Liver (tissue), 9 donors: Measurements from ENCODE around the gene GSK3B. TPM values are rescaled to one million over a fixed set of nuclear protein-coding genes. Genes with fewer than 3 reads are reported as not detected.

Source experiments
- DNase-seq: peaks from one replicate; pipeline ENCODE4 v3.0.0-alpha.2; 2017; ENCODE audit warnings: low spot score
- H3K27ac ChIP-seq, 2 donors: one replicate each; pipeline ENCODE4 v1.7.0; 2013; ENCODE audit warnings: inconsistent platforms in 2 of 2, low read length in 2 of 2, control low read depth in 1 of 2, low read depth in 1 of 2, mild to moderate bottlenecking in 1 of 2
- H3K27me3 ChIP-seq, 4 donors: one replicate each; pipeline versions ENCODE4 v1.6.1 to v1.7.0; 2013; ENCODE audit warnings: low read length in 3 of 4, inconsistent platforms in 1 of 4, mild to moderate bottlenecking in 1 of 4, moderate library complexity in 1 of 4; ENCODE audit not compliant: control insufficient read depth in 4 of 4, insufficient read depth in 4 of 4
- H3K36me3 ChIP-seq, 4 donors: one replicate each; pipeline versions ENCODE4 v1.6.1 to v1.7.0; 2013; ENCODE audit warnings: low read length in 3 of 4, mild to moderate bottlenecking in 3 of 4, low read depth in 1 of 4, moderate library complexity in 1 of 4; ENCODE audit not compliant: control insufficient read depth in 4 of 4, insufficient read depth in 3 of 4
- H3K4me1 ChIP-seq, 4 donors: one replicate each; pipeline versions ENCODE4 v1.6.1 to v1.7.0; 2013; ENCODE audit warnings: low read length in 3 of 4, mild to moderate bottlenecking in 3 of 4, moderate library complexity in 1 of 4; ENCODE audit not compliant: control insufficient read depth in 4 of 4, insufficient read depth in 4 of 4
- H3K4me3 ChIP-seq, 3 donors: one replicate each; pipeline versions ENCODE4 v1.6.1 to v1.7.0; 2013; ENCODE audit warnings: low read length in 3 of 3, control low read depth in 1 of 3, low read depth in 1 of 3, mild to moderate bottlenecking in 1 of 3
- H3K9ac ChIP-seq, 2 donors: one replicate each; pipeline ENCODE4 v1.7.0; 2013; ENCODE audit warnings: low read length in 2 of 2, mild to moderate bottlenecking in 2 of 2, moderate library complexity in 2 of 2, control low read depth in 1 of 2, low read depth in 1 of 2
- H3K9me3 ChIP-seq, 4 donors: one replicate each; pipeline versions ENCODE4 v1.6.1 to v1.7.0; 2013; ENCODE audit warnings: low read length in 3 of 4; ENCODE audit not compliant: control insufficient read depth in 4 of 4
- ATF3 ChIP-seq: IDR thresholded peaks from 2 replicates; pipeline ENCODE4 v1.6.1; 2016; ENCODE audit warnings: antibody characterized with exemption
- EGR1 ChIP-seq, 2 donors: IDR thresholded peaks; 2 replicates each; pipeline ENCODE4 v1.6.1; 2016 to 2018; ENCODE audit warnings: antibody characterized with exemption in 2 of 2, low read depth in 2 of 2
- FOXA1 ChIP-seq: IDR thresholded peaks from 2 replicates; pipeline ENCODE4 v1.6.1; 2016; ENCODE audit warnings: antibody characterized with exemption
- FOXA2 ChIP-seq: IDR thresholded peaks from 2 replicates; pipeline ENCODE4 v1.6.1; 2016; ENCODE audit warnings: antibody characterized with exemption
- GABPA ChIP-seq, 2 donors: IDR thresholded peaks in 1 of 2; conservative IDR thresholded peaks in 1 of 2; 2 replicates each; pipeline ENCODE4 v1.6.1; 2016; ENCODE audit warnings: antibody characterized with exemption in 2 of 2, mild to moderate bottlenecking in 1 of 2, moderate library complexity in 1 of 2
- HNF4A ChIP-seq, 2 donors: conservative IDR thresholded peaks; 2 replicates each; pipeline ENCODE4 v1.6.1; 2016; ENCODE audit warnings: antibody characterized with exemption in 2 of 2, mild to moderate bottlenecking in 2 of 2
- HNF4G ChIP-seq: IDR thresholded peaks from 2 replicates; pipeline ENCODE4 v1.6.1; 2016; ENCODE audit warnings: antibody characterized with exemption
- JUND ChIP-seq, 2 donors: IDR thresholded peaks; 2 replicates each; pipeline ENCODE4 v1.6.1; 2016; ENCODE audit warnings: antibody characterized with exemption in 2 of 2
- NR2F2 ChIP-seq: IDR thresholded peaks from 2 replicates; pipeline ENCODE4 v1.6.1; 2016; ENCODE audit warnings: antibody characterized with exemption
- RAD21 ChIP-seq, 2 donors: IDR thresholded peaks; 2 replicates each; pipeline ENCODE4 v1.6.1; 2016; ENCODE audit warnings: antibody characterized with exemption in 2 of 2, mild to moderate bottlenecking in 2 of 2
- REST ChIP-seq: IDR thresholded peaks from 2 replicates; pipeline ENCODE4 v1.6.1; 2016; ENCODE audit warnings: antibody characterized with exemption, mild to moderate bottlenecking
- RXRA ChIP-seq, 2 donors: IDR thresholded peaks; 2 replicates each; pipeline ENCODE4 v1.6.1; 2017 to 2018; ENCODE audit warnings: antibody characterized with exemption in 2 of 2, mild to moderate bottlenecking in 1 of 2
- SP1 ChIP-seq: IDR thresholded peaks from 2 replicates; pipeline ENCODE4 v1.6.1; 2018; ENCODE audit warnings: antibody characterized with exemption, mild to moderate bottlenecking
- TAF1 ChIP-seq: conservative IDR thresholded peaks from 2 replicates; pipeline ENCODE4 v1.6.1; 2016; ENCODE audit warnings: antibody characterized with exemption, mild to moderate bottlenecking
- YY1 ChIP-seq: IDR thresholded peaks from 2 replicates; pipeline ENCODE4 v1.6.1; 2016; ENCODE audit warnings: antibody characterized with exemption, mild to moderate bottlenecking
- ZBTB33 ChIP-seq: IDR thresholded peaks from 2 replicates; pipeline ENCODE4 v1.6.1; 2016; ENCODE audit warnings: antibody characterized with exemption
- WGBS: extraction: QIAGEN DNeasy Blood & Tissue Kit; methylation state at CpG from one replicate; pipeline ENCODE4 v1.1.7; 2013; 5-methylcytosine and 5-hydroxymethylcytosine counted together
- polyA plus RNA-seq, 2 donors: library from polyadenylated mRNA; stranded (reverse) in 1 of 2; unstranded in 1 of 2; fragments of 200-250 nt in 1 of 2; fragments of >200 nt in 1 of 2; fragmentation: Nextera tagmentation in 1 of 2; extraction: Ambion mirVana in 1 of 2; gene quantifications; one replicate each; pipeline versions ENCODE4 v1.2.1 to v1.2.3, GENCODE V29; 2013 to 2015
- total RNA-seq, 2 donors: library from RNA; depleted of rRNA; stranded (reverse); fragments of >200 nt; gene quantifications; one replicate each; pipeline ENCODE4 v1.2.3, GENCODE V29; 2014
- TF ChIP-seq, protein P1 (sequence below): IDR thresholded peaks from 2 replicates; pipeline ENCODE4 v1.6.1; 2016; ENCODE audit warnings: antibody characterized with exemption
- TF ChIP-seq, protein P2 (sequence below): fragments of 150-350 bp; IDR thresholded peaks from 2 replicates; pipeline ENCODE4 v1.5.1; 2017; ENCODE audit warnings: improper control_type of control experiment, low read depth, low read length; ENCODE audit not compliant: missing input control
- donor health status: healthy.
- donor health status: healthy.
- donor health status: healthy.
- donor health status: healthy.
- donor health status: healthy.

GSK3B gene
- total and polyA plus RNA-seq, 4 donors = 10.5 to 20.8 (median 18.5) TPM

DNA sequence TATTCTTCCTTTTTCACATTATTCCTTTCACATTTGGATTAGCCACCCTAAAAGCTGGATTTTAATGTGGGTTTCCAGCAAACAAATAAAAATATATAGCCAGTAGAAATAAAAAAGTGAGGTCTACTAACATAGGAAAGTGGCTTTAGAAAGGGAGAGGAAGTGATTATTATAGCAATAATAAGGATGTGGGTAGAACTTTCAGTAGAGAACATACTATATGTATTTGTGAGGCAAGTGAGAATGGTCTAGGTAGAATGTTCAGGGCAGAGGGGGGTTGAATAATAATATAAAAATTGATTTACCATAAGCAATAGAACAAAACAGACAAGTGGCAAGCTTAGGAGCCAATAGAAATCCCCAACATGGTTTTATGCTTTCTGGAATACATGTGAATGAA is 223.7 kb downstream of the GSK3B start:
- Histone ChIP-seq H3K27me3 (no peaks in the 10 kb centered on the region), H3K4me1 (no peaks in the 10 kb centered on the region), H3K36me3 (no peaks in the 10 kb centered on the region), H3K27ac (no peak overlapping the region), H3K9ac (no peak overlapping the region), H3K9me3 (no peaks in the 10 kb centered on the region), H3K4me3 (no peak overlapping the region)
- no peak for TF ChIP-seq FOXA2
- no peak for TF ChIP-seq YY1
- TF ChIP-seq TAF1 = no peak
- TF ChIP-seq REST = no peak
- TF ChIP-seq RAD21 (IDR thresholded peaks at IDR 0.05) = no peak
- no peak for TF ChIP-seq NR2F2
- no peak for TF ChIP-seq ATF3
- no peak for TF ChIP-seq FOXA1
- no peak for TF ChIP-seq EGR1 (IDR thresholded peaks at IDR 0.05; ENCODE audit: low read depth in 2 of 2)
- TF ChIP-seq, protein P1, sequence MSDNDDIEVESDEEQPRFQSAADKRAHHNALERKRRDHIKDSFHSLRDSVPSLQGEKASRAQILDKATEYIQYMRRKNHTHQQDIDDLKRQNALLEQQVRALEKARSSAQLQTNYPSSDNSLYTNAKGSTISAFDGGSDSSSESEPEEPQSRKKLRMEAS = no peak
- TF ChIP-seq HNF4A (conservative IDR thresholded peaks at IDR 0.05) = no peak
- TF ChIP-seq ZBTB33 = no peak
- TF ChIP-seq SP1 = no peak
- TF ChIP-seq, protein P2, sequence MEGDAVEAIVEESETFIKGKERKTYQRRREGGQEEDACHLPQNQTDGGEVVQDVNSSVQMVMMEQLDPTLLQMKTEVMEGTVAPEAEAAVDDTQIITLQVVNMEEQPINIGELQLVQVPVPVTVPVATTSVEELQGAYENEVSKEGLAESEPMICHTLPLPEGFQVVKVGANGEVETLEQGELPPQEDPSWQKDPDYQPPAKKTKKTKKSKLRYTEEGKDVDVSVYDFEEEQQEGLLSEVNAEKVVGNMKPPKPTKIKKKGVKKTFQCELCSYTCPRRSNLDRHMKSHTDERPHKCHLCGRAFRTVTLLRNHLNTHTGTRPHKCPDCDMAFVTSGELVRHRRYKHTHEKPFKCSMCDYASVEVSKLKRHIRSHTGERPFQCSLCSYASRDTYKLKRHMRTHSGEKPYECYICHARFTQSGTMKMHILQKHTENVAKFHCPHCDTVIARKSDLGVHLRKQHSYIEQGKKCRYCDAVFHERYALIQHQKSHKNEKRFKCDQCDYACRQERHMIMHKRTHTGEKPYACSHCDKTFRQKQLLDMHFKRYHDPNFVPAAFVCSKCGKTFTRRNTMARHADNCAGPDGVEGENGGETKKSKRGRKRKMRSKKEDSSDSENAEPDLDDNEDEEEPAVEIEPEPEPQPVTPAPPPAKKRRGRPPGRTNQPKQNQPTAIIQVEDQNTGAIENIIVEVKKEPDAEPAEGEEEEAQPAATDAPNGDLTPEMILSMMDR = no peak
- TF ChIP-seq RXRA (IDR thresholded peaks at IDR 0.05) = no peak
- no peak for TF ChIP-seq JUND (IDR thresholded peaks at IDR 0.05)
- no peak for TF ChIP-seq GABPA (IDR thresholded peaks at IDR 0.05 in 1 of 2, conservative IDR thresholded peaks at IDR 0.05 in 1 of 2)
- no peak for TF ChIP-seq HNF4G
- DNase-seq = no peak

DNA sequence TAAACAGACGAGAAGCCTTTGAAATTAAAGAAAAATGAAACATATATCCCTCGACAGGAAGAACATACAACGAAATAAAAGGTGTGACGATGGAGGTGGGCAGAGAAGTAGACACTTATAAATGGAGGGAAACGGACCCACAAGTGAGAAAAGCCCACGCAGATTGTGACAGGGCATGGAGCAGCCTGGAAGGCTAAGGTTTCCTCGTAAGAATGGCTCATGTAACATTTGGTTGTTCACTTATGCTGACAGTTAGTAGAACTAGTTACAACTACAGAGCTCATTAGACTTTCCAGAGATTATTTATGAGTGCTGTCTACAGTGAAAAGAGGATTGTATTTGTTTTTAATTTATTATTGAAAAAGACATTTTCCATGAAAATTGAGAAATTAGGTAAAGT is 229.8 kb downstream of the GSK3B start:
- H3K4me3 ChIP-seq = no peak overlapping the region
- no peaks in the 10 kb centered on the region for H3K4me1 ChIP-seq
- H3K9me3 ChIP-seq = no peaks in the 10 kb centered on the region
- H3K27me3 ChIP-seq = no peaks in the 10 kb centered on the region
- peaks cover 0 to 11% (median 9%) of the 10 kb centered on the region in 4 donors for H3K36me3 ChIP-seq
- no peak for DNase-seq
- H3K9ac ChIP-seq = no peak overlapping the region
- WGBS = 95% methylated on average over 7 of the region's 7 CpGs
- no peak for TF ChIP-seq SP1
- TF ChIP-seq HNF4A (conservative IDR thresholded peaks at IDR 0.05) = no peak
- no peak for TF ChIP-seq ATF3
- no peak for TF ChIP-seq RAD21 (IDR thresholded peaks at IDR 0.05)
- no peak for TF ChIP-seq TAF1
- no peak for TF ChIP-seq HNF4G
- TF ChIP-seq FOXA1 = no peak
- TF ChIP-seq GABPA (IDR thresholded peaks at IDR 0.05 in 1 of 2, conservative IDR thresholded peaks at IDR 0.05 in 1 of 2) = no peak
- TF ChIP-seq FOXA2 = no peak
- H3K27ac ChIP-seq = no peak overlapping the region
